Mesothelial cell of epicardium (in vitro differentiated cells): ENCODE results near the gene ARL5C. TPM values are rescaled to one million over a fixed set of nuclear protein-coding genes. Genes with fewer than 3 reads are reported as not detected.
"Not testable (repeated sequence)": the region's sequence is repeated elsewhere in the genome, so short reads cannot be mapped to it uniquely, and the experiment has no call there.

Experiments used
- DNase-seq, 2 experiments: peaks; one replicate each; pipeline ENCODE4 v3.0.0; 2021; ENCODE audit warnings: low spot score in 2 of 2; ENCODE audit not compliant: unreplicated experiment in 2 of 2
- H3K27ac Mint-ChIP-seq: 2 replicates; pipeline ENCODE4 v1.8.0; 2021; ENCODE audit warnings: mixed read lengths
- H3K27me3 Mint-ChIP-seq: 2 replicates; pipeline ENCODE4 v1.8.0; 2021; ENCODE audit warnings: low read depth, mixed read lengths
- H3K36me3 Mint-ChIP-seq: 2 replicates; pipeline ENCODE4 v1.8.0; 2021; ENCODE audit warnings: mixed read lengths
- H3K4me1 Mint-ChIP-seq: 2 replicates; pipeline ENCODE4 v1.8.0; 2021; ENCODE audit warnings: mixed read lengths
- H3K4me3 Mint-ChIP-seq: 2 replicates; pipeline ENCODE4 v1.8.0; 2021; ENCODE audit warnings: mild to moderate bottlenecking, moderate library complexity, mixed read lengths
- H3K9me3 Mint-ChIP-seq: 2 replicates; pipeline ENCODE4 v1.8.0; 2021; ENCODE audit warnings: mixed read lengths
- CTCF ChIP-seq: fragments of 200-600 bp; sonication (generic); IDR thresholded peaks from one replicate; pipeline ENCODE4 v1.5.0; 2021; ENCODE audit warnings: antibody characterized with exemption; ENCODE audit not compliant: unreplicated experiment
- total RNA-seq: library from RNA; stranded (reverse); gene quantifications from 3 replicates; pipeline ENCODE4 v1.2.1, GENCODE V29; 2021

The ARL5C gene
- total RNA-seq, 1 donor from 2014 or later = not detected

- H3K9me3 Mint-ChIP-seq = no peaks in the 10 kb centered on the region
- TF ChIP-seq CTCF = no peak
- no peak overlapping the region for H3K4me3 Mint-ChIP-seq
- H3K27ac Mint-ChIP-seq = no peak overlapping the region
- DNase-seq = no peak
- H3K27me3 Mint-ChIP-seq = peaks cover 11% of the 10 kb centered on the region
- H3K36me3 Mint-ChIP-seq = no peaks in the 10 kb centered on the region
- H3K4me1 Mint-ChIP-seq = peaks cover 16% of the 10 kb centered on the region
Observed at GRCh38 chr17:39170558-39170957, 4.6 kb upstream of the ARL5C start.

- H3K4me3 Mint-ChIP-seq = no peak overlapping the region
- H3K27me3 Mint-ChIP-seq = peaks cover 12% of the 10 kb centered on the region
- no peak overlapping the region for H3K27ac Mint-ChIP-seq
- H3K4me1 Mint-ChIP-seq = peaks cover 16% of the 10 kb centered on the region
- no peaks in the 10 kb centered on the region for H3K9me3 Mint-ChIP-seq
- no peaks in the 10 kb centered on the region for H3K36me3 Mint-ChIP-seq
- DNase-seq = no peak
- no peak for TF ChIP-seq CTCF
Observed at GRCh38 chr17:39170109-39170508, 4.1 kb upstream of the ARL5C start.

- Mint-ChIP-seq H3K27me3 (peaks cover 18% of the 10 kb centered on the region), H3K36me3 (no peaks in the 10 kb centered on the region), H3K4me1 (peaks cover 21% of the 10 kb centered on the region), H3K4me3 (no peak overlapping the region), H3K27ac (no peak overlapping the region), H3K9me3 (no peaks in the 10 kb centered on the region)
- no peak for DNase-seq
- no peak for TF ChIP-seq CTCF
Observed at GRCh38 chr17:39169518-39169917, 3.6 kb upstream of the ARL5C start.

- H3K4me1 Mint-ChIP-seq = peaks cover 23% of the 10 kb centered on the region
- no peaks in the 10 kb centered on the region for H3K9me3 Mint-ChIP-seq
- H3K4me3 Mint-ChIP-seq = no peak overlapping the region
- no peaks in the 10 kb centered on the region for H3K36me3 Mint-ChIP-seq
- H3K27ac Mint-ChIP-seq = no peak overlapping the region
- peaks cover 18% of the 10 kb centered on the region for H3K27me3 Mint-ChIP-seq
- DNase-seq = no peak
- no peak for TF ChIP-seq CTCF
Observed at GRCh38 chr17:39169101-39169500, 3.1 kb upstream of the ARL5C start.

- H3K4me3 Mint-ChIP-seq, H3K9me3 Mint-ChIP-seq, H3K36me3 Mint-ChIP-seq, H3K27ac Mint-ChIP-seq, DNase-seq: not testable (repeated sequence)
- Mint-ChIP-seq H3K27me3 (peaks cover 18% of the 10 kb centered on the region), H3K4me1 (peaks cover 25% of the 10 kb centered on the region)
Observed at GRCh38 chr17:39168503-39168902, 2.5 kb upstream of the ARL5C start.

GRCh38 chr17:39167476-39167875 lies 1.5 kb upstream of the ARL5C start:
- Mint-ChIP-seq H3K4me1 (peaks cover 25% of the 10 kb centered on the region), H3K9me3 (no peaks in the 10 kb centered on the region), H3K27ac (no peak overlapping the region), H3K36me3 (no peaks in the 10 kb centered on the region), H3K4me3 (no peak overlapping the region), H3K27me3 (peaks cover 18% of the 10 kb centered on the region)
- no peak for DNase-seq
- TF ChIP-seq CTCF = no peak
